Measurements from ENCODE around the gene ME3.
"Not testable (repeated sequence)": the region's sequence is repeated elsewhere in the genome, so short reads cannot be mapped to it uniquely, and the experiment has no call there.

ME3 gene

GRCh38 chr11:86660736-86661135, 11.7 kb downstream of the ME3 start:
- no peak for DNase-seq

GRCh38 chr11:86660088-86660487, 12.3 kb downstream of the ME3 start:
- no peak for DNase-seq

GRCh38 chr11:86658534-86658933, 13.9 kb downstream of the ME3 start:
- DNase-seq = no peak

- DNase-seq = not testable (repeated sequence)
Measured at GRCh38 chr11:86645212-86645611, 27.2 kb downstream of the ME3 start.

GRCh38 chr11:86644291-86644690, 28.1 kb downstream of the ME3 start:
- DNase-seq = no peak

- no peak for DNase-seq
Measured at GRCh38 chr11:86641537-86642261, 30.7 kb downstream of the ME3 start.

GRCh38 chr11:86639137-86639536, 33.3 kb downstream of the ME3 start:
- no peak for DNase-seq

GRCh38 chr11:86638673-86639072, 33.7 kb downstream of the ME3 start:
- DNase-seq = no peak

GRCh38 chr11:86637988-86638387, 34.4 kb downstream of the ME3 start:
- peak; percentile 12 for DNase-seq

GRCh38 chr11:86636275-86636674, 36.1 kb downstream of the ME3 start:
- no peak for DNase-seq

GRCh38 chr11:86632499-86633269, 39.7 kb downstream of the ME3 start:
- no peak for DNase-seq

GRCh38 chr11:86630229-86630981, 42.0 kb downstream of the ME3 start:
- DNase-seq = no peak

- DNase-seq = no peak
Measured at GRCh38 chr11:86629045-86629706, 43.2 kb downstream of the ME3 start.

- no peak for DNase-seq
Measured at GRCh38 chr11:86627776-86628455, 44.5 kb downstream of the ME3 start.

GRCh38 chr11:86625981-86626380, 46.4 kb downstream of the ME3 start:
- no peak for DNase-seq

GRCh38 chr11:86625544-86625943, 46.9 kb downstream of the ME3 start:
- no peak for DNase-seq

- DNase-seq = no peak
Measured at GRCh38 chr11:86624366-86624765, 48.0 kb downstream of the ME3 start.

GRCh38 chr11:86623736-86624135, 48.7 kb downstream of the ME3 start:
- no peak for DNase-seq

- no peak for DNase-seq
Measured at GRCh38 chr11:86623041-86623621, 49.3 kb downstream of the ME3 start.

GRCh38 chr11:86621854-86622253, 50.6 kb downstream of the ME3 start:
- no peak for DNase-seq

GRCh38 chr11:86620891-86621521, 51.4 kb downstream of the ME3 start:
- no peak for DNase-seq

GRCh38 chr11:86619428-86619827, 53.0 kb downstream of the ME3 start:
- DNase-seq = not testable (repeated sequence)

Measured in CD4-positive, alpha-beta T cell treated with Interleukin-10 for 1 hour (primary cell).